HFFc6 (cell line): ENCODE measurements around the gene MYZAP. TPM values are rescaled to one million over a fixed set of nuclear protein-coding genes. Genes with fewer than 3 reads are reported as not detected.

ENCODE experiments used
- DNase-seq: peaks from one replicate; pipeline ENCODE4 v3.0.0-alpha.2; 2018
- H3K27ac Mint-ChIP-seq: 2 replicates; pipeline ENCODE4 v1.8.0; 2020; ENCODE audit warnings: mild to moderate bottlenecking, mixed read lengths
- H3K27me3 Mint-ChIP-seq: 2 replicates; pipeline ENCODE4 v1.8.0; 2021; ENCODE audit warnings: mild to moderate bottlenecking, moderate library complexity, mixed read lengths; ENCODE audit not compliant: insufficient read depth
- H3K36me3 Mint-ChIP-seq: 2 replicates; pipeline ENCODE4 v1.8.0; 2021; ENCODE audit warnings: low read depth, mixed read lengths
- H3K4me1 Mint-ChIP-seq: 2 replicates; pipeline ENCODE4 v1.8.0; 2020; ENCODE audit warnings: low read depth, mixed read lengths
- H3K4me3 Mint-ChIP-seq: 2 replicates; pipeline ENCODE4 v1.8.0; 2020; ENCODE audit warnings: mild to moderate bottlenecking, moderate library complexity, mixed read lengths
- H3K9me3 Mint-ChIP-seq: 2 replicates; pipeline ENCODE4 v1.8.0; 2020; ENCODE audit warnings: mild to moderate bottlenecking, mixed read lengths
- total RNA-seq, 6 experiments: library from RNA; stranded (reverse); fragmentation: NEBNext Ultra II Directional; extraction: Animal tissue kit (Norgen Biotek cat#: 25700); gene quantifications; 2 replicates in 1 of 6; 3 replicates in 5 of 6; pipeline ENCODE4 v1.2.3, GENCODE V29; 2021
- TF ChIP-seq, protein P1 (sequence below): fragments of 200-600 bp; sonication (generic); IDR thresholded peaks from 2 replicates; pipeline ENCODE4 v1.5.0; 2021; ENCODE audit warnings: antibody characterized with exemption, mild to moderate bottlenecking

The MYZAP gene
- total RNA-seq, 6 experiments from 2014 or later, result 0.12 TPM; not detected in 5

DNA sequence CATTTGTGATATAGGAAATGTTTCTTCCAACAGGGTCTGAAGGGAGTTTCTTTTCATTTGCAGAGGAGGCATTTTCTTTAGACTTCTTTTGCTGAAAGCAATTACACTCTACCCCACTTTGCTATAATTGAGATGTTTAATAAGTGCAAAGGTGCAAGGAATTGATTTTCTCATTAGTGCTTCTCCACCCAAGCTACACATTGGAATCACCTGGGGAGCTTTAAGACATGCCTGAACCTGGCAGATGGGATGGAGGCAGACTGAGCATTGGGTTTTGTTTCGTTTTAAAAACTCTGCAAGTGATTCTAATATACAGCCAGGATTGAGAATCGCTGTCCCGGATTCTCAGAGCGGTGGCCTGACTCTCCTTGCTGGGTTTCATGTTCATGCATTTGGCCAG is 52.1 kb downstream of the MYZAP start:
- TF ChIP-seq, protein P1, sequence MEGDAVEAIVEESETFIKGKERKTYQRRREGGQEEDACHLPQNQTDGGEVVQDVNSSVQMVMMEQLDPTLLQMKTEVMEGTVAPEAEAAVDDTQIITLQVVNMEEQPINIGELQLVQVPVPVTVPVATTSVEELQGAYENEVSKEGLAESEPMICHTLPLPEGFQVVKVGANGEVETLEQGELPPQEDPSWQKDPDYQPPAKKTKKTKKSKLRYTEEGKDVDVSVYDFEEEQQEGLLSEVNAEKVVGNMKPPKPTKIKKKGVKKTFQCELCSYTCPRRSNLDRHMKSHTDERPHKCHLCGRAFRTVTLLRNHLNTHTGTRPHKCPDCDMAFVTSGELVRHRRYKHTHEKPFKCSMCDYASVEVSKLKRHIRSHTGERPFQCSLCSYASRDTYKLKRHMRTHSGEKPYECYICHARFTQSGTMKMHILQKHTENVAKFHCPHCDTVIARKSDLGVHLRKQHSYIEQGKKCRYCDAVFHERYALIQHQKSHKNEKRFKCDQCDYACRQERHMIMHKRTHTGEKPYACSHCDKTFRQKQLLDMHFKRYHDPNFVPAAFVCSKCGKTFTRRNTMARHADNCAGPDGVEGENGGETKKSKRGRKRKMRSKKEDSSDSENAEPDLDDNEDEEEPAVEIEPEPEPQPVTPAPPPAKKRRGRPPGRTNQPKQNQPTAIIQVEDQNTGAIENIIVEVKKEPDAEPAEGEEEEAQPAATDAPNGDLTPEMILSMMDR, result no peak
- H3K4me1 Mint-ChIP-seq, result no peaks in the 10 kb centered on the region
- H3K27me3 Mint-ChIP-seq, result peaks cover 15% of the 10 kb centered on the region; the same call in 1 of the 2 replicates
- H3K27ac Mint-ChIP-seq, result no peak overlapping the region
- DNase-seq, result no peak
- H3K4me3 Mint-ChIP-seq, result no peak overlapping the region
- no peaks in the 10 kb centered on the region for H3K9me3 Mint-ChIP-seq
- no peaks in the 10 kb centered on the region for H3K36me3 Mint-ChIP-seq

DNA sequence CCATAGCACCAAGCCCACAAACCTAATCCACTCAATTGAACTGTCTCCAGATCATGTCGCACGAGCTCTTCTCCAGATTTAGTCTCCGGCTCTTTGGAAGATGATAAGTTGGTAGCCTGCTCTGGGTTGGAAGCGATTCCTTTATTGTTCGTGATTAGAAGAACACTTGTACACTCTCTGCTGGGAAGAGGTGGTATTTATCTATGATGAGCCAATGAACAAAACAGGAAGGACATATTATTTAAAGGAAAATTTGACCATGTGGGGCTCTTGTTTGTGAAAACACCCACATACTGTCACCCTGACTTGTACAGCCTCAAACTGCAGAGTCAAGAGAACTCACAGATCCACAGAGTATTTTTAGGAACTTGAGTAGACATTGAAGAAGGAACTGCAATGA is 54.4 kb downstream of the MYZAP start:
- TF ChIP-seq, protein P1, result no peak
- no peaks in the 10 kb centered on the region for H3K36me3 Mint-ChIP-seq
- peaks cover 9% of the 10 kb centered on the region; the same call in 1 of the 2 replicates for H3K27me3 Mint-ChIP-seq
- H3K9me3 Mint-ChIP-seq, result no peaks in the 10 kb centered on the region
- H3K27ac Mint-ChIP-seq, result no peak overlapping the region
- no peaks in the 10 kb centered on the region for H3K4me1 Mint-ChIP-seq
- H3K4me3 Mint-ChIP-seq, result no peak overlapping the region
- no peak for DNase-seq

DNA sequence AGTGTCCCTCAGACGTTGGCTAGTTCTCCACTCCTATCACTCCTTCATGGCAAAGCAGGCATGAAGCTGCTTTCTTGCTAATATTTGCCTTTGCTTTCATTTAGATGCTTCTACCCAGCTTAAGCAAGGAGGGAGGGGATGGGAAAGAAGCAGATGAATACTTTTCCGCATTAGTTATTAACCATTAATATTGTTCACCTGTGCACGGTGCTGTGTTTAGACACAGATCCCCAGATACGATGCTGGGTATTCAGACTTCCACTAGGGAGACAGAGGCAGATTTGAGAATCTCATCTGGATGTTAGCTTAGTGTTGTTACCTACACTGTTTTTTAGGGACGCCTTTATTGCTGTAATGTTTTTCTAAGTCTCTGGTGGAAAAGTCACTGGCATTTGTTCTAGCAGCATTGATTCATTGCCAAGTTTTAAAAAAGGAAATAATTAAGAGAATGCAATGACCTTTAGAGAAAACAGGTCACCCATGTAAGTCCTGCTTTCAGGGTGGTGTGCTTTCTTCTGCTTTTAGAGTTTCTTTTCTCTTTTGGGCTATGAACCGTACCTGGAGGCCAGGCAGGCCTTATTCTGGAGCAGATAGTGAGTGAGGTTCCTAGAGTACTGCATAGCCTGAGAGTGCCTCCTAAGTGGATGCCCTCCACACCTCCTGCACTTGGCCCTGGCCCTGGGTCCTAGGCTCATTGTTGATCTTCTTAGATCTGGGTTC is 55.5 kb downstream of the MYZAP start:
- Mint-ChIP-seq H3K4me3 (no peak overlapping the region), H3K36me3 (no peaks in the 10 kb centered on the region), H3K4me1 (no peaks in the 10 kb centered on the region), H3K27ac (no peak overlapping the region), H3K27me3 (peaks cover 11% of the 10 kb centered on the region; the same call in 1 of the 2 replicates), H3K9me3 (no peaks in the 10 kb centered on the region)
- DNase-seq, result no peak
- TF ChIP-seq, protein P1, result no peak

DNA sequence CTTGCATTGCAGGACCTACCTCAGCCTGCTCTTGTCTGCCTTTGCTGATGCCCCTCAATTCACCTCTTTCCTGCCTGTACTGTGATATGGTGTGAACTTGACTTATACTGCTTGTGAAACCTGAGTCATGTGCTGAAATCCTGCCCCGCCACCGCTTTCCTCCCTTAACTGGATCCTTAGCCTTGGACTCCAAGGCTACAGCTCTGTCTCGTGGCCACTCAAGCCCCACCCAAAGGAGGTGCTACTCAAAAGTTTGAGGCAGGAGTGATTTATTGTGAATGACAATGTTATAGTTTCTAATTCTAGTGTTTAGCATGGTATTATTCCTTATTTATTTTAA is 56.1 kb downstream of the MYZAP start:
- H3K27me3 Mint-ChIP-seq, result peaks cover 8% of the 10 kb centered on the region; the same call in 1 of the 2 replicates
- DNase-seq, result no peak
- no peak overlapping the region for H3K27ac Mint-ChIP-seq

DNA sequence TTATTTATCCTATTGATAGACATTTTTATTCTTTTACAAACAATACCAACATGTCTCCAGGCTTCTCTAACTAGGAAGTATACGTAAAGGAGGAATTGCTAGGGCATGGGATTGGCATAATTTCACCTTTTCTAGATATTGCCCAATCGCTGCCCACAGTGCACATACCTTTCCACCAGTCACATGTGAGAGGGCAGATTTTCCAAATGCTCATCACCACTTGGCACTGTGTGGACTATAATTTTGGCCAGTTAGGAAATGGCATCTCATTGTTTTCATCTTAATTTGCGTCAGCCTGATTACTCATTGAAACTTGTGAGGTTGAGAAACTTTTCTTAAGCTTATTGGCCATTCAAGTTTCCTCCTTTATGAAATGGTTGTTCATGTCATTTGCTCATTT is 57.4 kb downstream of the MYZAP start:
- H3K27ac Mint-ChIP-seq, result no peak overlapping the region
- H3K4me1 Mint-ChIP-seq, result peaks cover 2% of the 10 kb centered on the region
- no peaks in the 10 kb centered on the region for H3K9me3 Mint-ChIP-seq
- DNase-seq, result no peak
- no peak overlapping the region for H3K4me3 Mint-ChIP-seq
- peaks cover 5% of the 10 kb centered on the region; the same call in 1 of the 2 replicates for H3K27me3 Mint-ChIP-seq
- no peaks in the 10 kb centered on the region for H3K36me3 Mint-ChIP-seq
- TF ChIP-seq, protein P1, result no peak

More for the DNA sequence above, 56.1 kb downstream of the MYZAP start:
- no peaks in the 10 kb centered on the region for H3K4me1 Mint-ChIP-seq
- TF ChIP-seq, protein P1, result no peak
- H3K9me3 Mint-ChIP-seq, result no peaks in the 10 kb centered on the region
- no peak overlapping the region for H3K4me3 Mint-ChIP-seq
- no peaks in the 10 kb centered on the region for H3K36me3 Mint-ChIP-seq
